Nephron progenitor cell (in vitro differentiated cells): ENCODE measurements around the gene RBM47.
"Not testable (repeated sequence)": the region's sequence is repeated elsewhere in the genome, so short reads cannot be mapped to it uniquely, and the experiment has no call there.

Source experiments
- DNase-seq: peaks from one replicate; pipeline ENCODE4 v3.0.0; 2021
- H3K27ac Mint-ChIP-seq: 2 replicates; pipeline ENCODE4 v1.8.0; 2021; ENCODE audit warnings: mild to moderate bottlenecking, moderate library complexity, mixed read lengths
- H3K27me3 Mint-ChIP-seq: 2 replicates; pipeline ENCODE4 v1.8.0; 2021; ENCODE audit warnings: mild to moderate bottlenecking, low read depth, mixed read lengths; ENCODE audit not compliant: poor library complexity
- H3K36me3 Mint-ChIP-seq: 2 replicates; pipeline ENCODE4 v1.8.0; 2021; ENCODE audit warnings: low read depth, mixed read lengths
- H3K4me1 Mint-ChIP-seq: 2 replicates; pipeline ENCODE4 v1.8.0; 2021; ENCODE audit warnings: mixed read lengths
- H3K4me3 Mint-ChIP-seq: 2 replicates; pipeline ENCODE4 v1.8.0; 2021; ENCODE audit warnings: mild to moderate bottlenecking, moderate library complexity, mixed read lengths
- H3K9me3 Mint-ChIP-seq: 2 replicates; pipeline ENCODE4 v1.8.0; 2021; ENCODE audit warnings: mild to moderate bottlenecking, moderate library complexity, mixed read lengths
- CTCF ChIP-seq: fragments of 200-600 bp; sonication (generic); IDR thresholded peaks from 2 replicates; pipeline ENCODE4 v1.5.0; 2021; ENCODE audit warnings: antibody characterized with exemption

Gene RBM47

DNA sequence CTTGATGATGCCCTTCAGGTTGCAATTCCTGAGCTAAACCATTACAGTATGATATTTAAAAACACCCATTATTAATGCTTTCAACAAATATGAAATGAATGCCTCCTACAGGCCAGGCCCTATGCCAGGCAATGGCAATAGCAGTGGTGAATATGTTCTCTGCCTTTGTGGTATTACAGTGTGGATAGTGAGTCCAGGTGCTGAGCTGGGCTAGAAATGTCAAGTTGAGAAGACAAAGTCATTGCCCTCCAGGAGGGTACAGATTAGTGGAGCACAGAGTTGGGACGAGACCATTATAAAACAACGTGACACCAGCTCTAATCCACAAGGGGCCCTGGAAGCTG, 81.9 kb downstream of the RBM47 start:
- H3K27me3 Mint-ChIP-seq: no peaks in the 10 kb centered on the region
- H3K27ac Mint-ChIP-seq: peak overlapping the region; percentile 57
- no peak for DNase-seq
- no peak for TF ChIP-seq CTCF
- H3K9me3 Mint-ChIP-seq: no peaks in the 10 kb centered on the region
- H3K36me3 Mint-ChIP-seq: no peaks in the 10 kb centered on the region
- H3K4me3 Mint-ChIP-seq: no peak overlapping the region
- H3K4me1 Mint-ChIP-seq: peaks cover 20% of the 10 kb centered on the region

- DNase-seq: no peak
- Mint-ChIP-seq H3K36me3 (no peaks in the 10 kb centered on the region), H3K27me3 (no peaks in the 10 kb centered on the region), H3K27ac (no peak overlapping the region), H3K9me3 (no peaks in the 10 kb centered on the region), H3K4me1 (peaks cover 23% of the 10 kb centered on the region), H3K4me3 (no peak overlapping the region)
- no peak for TF ChIP-seq CTCF
Observed at GRCh38 chr4:40546969-40547788, 82.5 kb downstream of the RBM47 start.

DNA sequence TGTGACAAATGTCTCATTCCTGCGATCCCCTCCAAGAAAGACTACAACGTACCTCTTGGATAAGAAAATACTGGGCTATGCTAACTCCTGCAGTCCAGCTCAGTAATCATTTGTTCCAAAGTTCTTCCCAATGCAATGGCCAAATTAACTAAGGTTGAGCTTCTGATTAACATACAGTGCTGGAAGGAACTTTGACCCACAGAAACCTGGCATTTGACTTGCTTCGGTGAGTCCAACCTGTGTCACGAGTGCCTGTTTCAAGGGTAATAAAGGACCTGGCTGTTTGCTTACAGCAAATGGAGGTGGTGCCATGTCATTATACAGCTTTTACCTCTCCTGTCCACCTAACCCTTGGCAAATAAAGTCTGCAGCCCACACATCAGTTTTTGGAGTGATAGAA, 83.2 kb downstream of the RBM47 start:
- Mint-ChIP-seq H3K27ac (no peak overlapping the region), H3K27me3 (no peaks in the 10 kb centered on the region), H3K36me3 (no peaks in the 10 kb centered on the region), H3K9me3 (no peaks in the 10 kb centered on the region), H3K4me3 (no peak overlapping the region), H3K4me1 (peaks cover 29% of the 10 kb centered on the region)
- DNase-seq: no peak
- no peak for TF ChIP-seq CTCF

DNA sequence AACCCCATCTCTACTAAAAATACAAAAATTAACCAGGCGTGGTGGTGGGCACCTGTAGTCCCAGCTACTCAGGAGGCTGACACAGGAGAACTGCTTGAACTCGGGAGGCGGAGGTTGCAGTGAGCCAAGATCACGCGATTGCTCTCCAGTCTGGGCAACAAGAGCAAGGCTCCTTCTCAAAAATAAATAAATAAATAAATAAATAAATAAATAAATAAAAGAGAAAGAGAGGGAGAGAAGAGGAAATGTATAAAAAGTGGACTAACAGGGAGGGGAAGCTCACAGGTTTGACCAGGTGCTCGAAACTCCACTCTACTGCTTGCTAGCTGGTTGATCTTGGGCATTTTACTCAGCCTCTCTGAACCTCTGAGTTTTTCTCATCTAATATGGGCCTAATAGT, 84.2 kb downstream of the RBM47 start:
- not testable (repeated sequence) for H3K9me3 Mint-ChIP-seq, H3K27ac Mint-ChIP-seq, DNase-seq, H3K27me3 Mint-ChIP-seq, H3K36me3 Mint-ChIP-seq, H3K4me3 Mint-ChIP-seq
- H3K4me1 Mint-ChIP-seq: peaks cover 20% of the 10 kb centered on the region

DNA sequence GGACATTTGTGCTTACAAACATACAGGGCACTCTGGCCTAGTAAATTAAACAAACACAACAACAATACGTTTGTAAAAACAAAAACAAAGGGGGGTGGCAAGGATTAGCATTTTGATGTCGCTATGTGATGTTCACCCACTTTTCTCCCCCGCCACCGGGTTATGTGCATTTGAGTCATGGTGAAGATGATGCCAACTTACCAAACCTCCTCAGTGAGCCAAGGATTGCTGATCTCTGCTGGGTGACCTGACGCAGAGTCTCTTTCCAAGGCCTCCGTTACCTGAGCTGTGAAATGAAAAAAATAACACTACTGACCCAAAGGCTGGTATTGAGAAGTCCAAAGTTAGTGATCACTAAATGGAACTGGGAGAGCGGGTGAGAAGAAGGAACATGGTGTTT, 85.4 kb downstream of the RBM47 start:
- no peaks in the 10 kb centered on the region for H3K9me3 Mint-ChIP-seq
- no peak overlapping the region for H3K4me3 Mint-ChIP-seq
- no peak for TF ChIP-seq CTCF
- no peaks in the 10 kb centered on the region for H3K36me3 Mint-ChIP-seq
- peaks cover 20% of the 10 kb centered on the region for H3K4me1 Mint-ChIP-seq
- no peaks in the 10 kb centered on the region for H3K27me3 Mint-ChIP-seq
- DNase-seq: no peak
- no peak overlapping the region for H3K27ac Mint-ChIP-seq

DNA sequence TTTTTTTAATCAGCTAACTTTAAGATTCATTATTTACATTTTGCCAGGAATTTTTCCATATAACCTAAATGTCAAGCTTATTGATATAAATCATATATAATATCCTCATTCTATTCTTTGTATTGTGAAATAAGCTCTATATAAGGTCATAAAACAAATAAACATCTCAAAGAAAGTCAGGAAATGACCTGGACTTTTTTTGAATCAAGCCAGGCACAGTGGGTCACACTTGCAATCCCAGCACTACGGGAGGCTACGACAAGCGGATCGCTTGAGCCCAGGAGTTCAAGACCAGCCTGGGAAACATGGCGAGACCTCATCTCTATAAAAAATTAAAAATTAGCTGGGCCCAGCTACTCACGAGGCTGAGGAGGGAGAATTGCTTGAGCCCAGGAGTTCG, 88.9 kb downstream of the RBM47 start:
- no peak for TF ChIP-seq CTCF
- no peaks in the 10 kb centered on the region for H3K36me3 Mint-ChIP-seq
- H3K4me3 Mint-ChIP-seq: no peak overlapping the region
- H3K4me1 Mint-ChIP-seq: peaks cover 14% of the 10 kb centered on the region
- no peaks in the 10 kb centered on the region for H3K27me3 Mint-ChIP-seq
- no peak overlapping the region for H3K27ac Mint-ChIP-seq
- no peaks in the 10 kb centered on the region for H3K9me3 Mint-ChIP-seq
- DNase-seq: no peak
